Measurements from ENCODE around the gene PRDX1.
"Not testable (repeated sequence)": the region's sequence is repeated elsewhere in the genome, so short reads cannot be mapped to it uniquely, and the experiment has no call there.

GRCh38 chr1:45523516-45523915 is 1.8 kb upstream of the PRDX1 start:
- not testable (repeated sequence) for TF ChIP-seq CTCF (IDR thresholded peaks at IDR 0.05; ENCODE audit: low read depth, low read length); POLR2A (IDR thresholded peaks at IDR 0.05; ENCODE audit: extremely low read depth, insufficient read length)
